ENCODE data around the gene FOXN3.

- TF ChIP-seq CTCF (IDR thresholded peaks at IDR 0.05; ENCODE audit: poor library complexity, severe bottlenecking) (no peak), RAD21 (conservative IDR thresholded peaks at IDR 0.05) (no peak), POLR2AphosphoS5 (IDR thresholded peaks at IDR 0.05) (no peak), TAF1 (IDR thresholded peaks at IDR 0.05; ENCODE audit: low read depth) (no peak), EP300 (conservative IDR thresholded peaks at IDR 0.05; ENCODE audit: poor library complexity, severe bottlenecking) (no peak)
These were observed 65.9 kb downstream of the FOXN3 start for GRCh38 chr14:89351221-89351515.

Data from neural cell (in vitro differentiated cells).